Mucosa of descending colon (tissue), 3 donors: ENCODE data around the gene SMURF2. TPM values are rescaled to one million over a fixed set of nuclear protein-coding genes. Genes with fewer than 3 reads are reported as not detected.
A peak's percentile ranks its signal among the peaks of the same experiment; 100 is the strongest.

Source experiments
- ATAC-seq: fragments of 200-7000 bp; cut with Tn5 transposase; one replicate; pipeline ENCODE4 v1.9.1; 2020; ENCODE audit warnings: mild to moderate bottlenecking, moderate library complexity
- DNase-seq, 3 donors: peaks; one replicate each; pipeline ENCODE4 v3.0.0-alpha.2; 2020
- H3K36me3 ChIP-seq: fragments of 200-600 bp; one replicate; pipeline ENCODE4 v1.8.0; 2021; ENCODE audit warnings: low read depth, mild to moderate bottlenecking
- H3K4me1 ChIP-seq: fragments of 200-600 bp; one replicate; pipeline ENCODE4 v1.8.0; 2021; ENCODE audit warnings: low read depth, mild to moderate bottlenecking
- H3K4me3 ChIP-seq: fragments of 200-600 bp; one replicate; pipeline ENCODE4 v1.8.0; 2021; ENCODE audit warnings: mild to moderate bottlenecking
- H3K9me3 ChIP-seq: fragments of 200-600 bp; one replicate; pipeline ENCODE4 v1.8.0; 2021; ENCODE audit warnings: mild to moderate bottlenecking
- CTCF ChIP-seq: fragments of 200-600 bp; IDR thresholded peaks from one replicate; pipeline ENCODE4 v1.8.0; 2022; ENCODE audit warnings: antibody characterized with exemption, mild to moderate bottlenecking
- intact Hi-C, 2 donors: fragments of 100-400 bp; cut with DNase I in 1 of 2; cut with micrococcal nuclease in 1 of 2; formaldehyde crosslinking; loops; one replicate each; pipeline versions ENCODE4 v1.11.0 to v1.11.1; 2022; cut with DNase I, micrococcal nuclease
- total RNA-seq, 3 donors: library from RNA; stranded (reverse); fragmentation: NEBNext Ultra II Directional in 2 of 3; extraction: Animal tissue kit (Norgen Biotek cat#: 25700) in 2 of 3; gene quantifications; one replicate each; pipeline versions ENCODE4 v1.2.1 to v1.2.4, GENCODE V29; 2021 to 2023
- donor health status: DM: no; HTN: no; CAD: no; lungs with moderate emphysema.
- donor health status: DM: no; HTN: no; CAD: no.
- donor health status: DM: no; HTN: yes; CAD: no.

SMURF2 gene
- total RNA-seq, 3 donors from 2014 or later, result 14.9 to 25.4 (median 15.2) TPM

GRCh38 chr17:64505340-64506200 lies 156.5 kb downstream of the SMURF2 start:
- peaks cover 39% of the 10 kb centered on the region for H3K36me3 ChIP-seq
- DNase-seq, result peak; percentile 93 to 94 (median 94)
- ATAC-seq, result peak; percentile 66
- no peaks in the 10 kb centered on the region for H3K9me3 ChIP-seq
- peak overlapping the region; percentile 99 for H3K4me3 ChIP-seq
- intact Hi-C loops, result no loop called here
- no peak for TF ChIP-seq CTCF
- peaks cover 33% of the 10 kb centered on the region for H3K4me1 ChIP-seq

GRCh38 chr17:64504769-64505339 lies 157.3 kb downstream of the SMURF2 start:
- intact Hi-C loops, result no loop called here
- Histone ChIP-seq H3K4me3 (peak overlapping the region; percentile 99), H3K4me1 (peaks cover 38% of the 10 kb centered on the region), H3K36me3 (peaks cover 39% of the 10 kb centered on the region), H3K9me3 (no peaks in the 10 kb centered on the region)
- no peak for DNase-seq
- no peak for ATAC-seq
- no peak for TF ChIP-seq CTCF

- no peak for TF ChIP-seq CTCF
- Histone ChIP-seq H3K4me3 (no peak overlapping the region), H3K9me3 (no peaks in the 10 kb centered on the region), H3K4me1 (peaks cover 41% of the 10 kb centered on the region), H3K36me3 (peaks cover 39% of the 10 kb centered on the region)
- ATAC-seq (no peak), DNase-seq (no peak)
- intact Hi-C loops, result no loop called here
Observed at GRCh38 chr17:64503821-64504768, 158.0 kb downstream of the SMURF2 start.

- DNase-seq, result no peak
- no peak for TF ChIP-seq CTCF
- H3K9me3 ChIP-seq, result no peaks in the 10 kb centered on the region
- ATAC-seq, result no peak
- intact Hi-C loops, result no loop called here
- H3K36me3 ChIP-seq, result peaks cover 45% of the 10 kb centered on the region
- H3K4me1 ChIP-seq, result peaks cover 45% of the 10 kb centered on the region
- H3K4me3 ChIP-seq, result no peak overlapping the region
Observed at GRCh38 chr17:64503341-64503740, 158.8 kb downstream of the SMURF2 start.

- H3K4me3 ChIP-seq, result no peak overlapping the region
- peaks cover 44% of the 10 kb centered on the region for H3K4me1 ChIP-seq
- H3K36me3 ChIP-seq, result peaks cover 45% of the 10 kb centered on the region
- ATAC-seq (no peak), DNase-seq (no peak)
- intact Hi-C loops, result no loop called here
- no peaks in the 10 kb centered on the region for H3K9me3 ChIP-seq
- no peak for TF ChIP-seq CTCF
Observed at GRCh38 chr17:64502809-64503208, 159.3 kb downstream of the SMURF2 start.
